ENCODE results near the gene SASS6. TPM values are rescaled to one million over a fixed set of nuclear protein-coding genes. Genes with fewer than 3 reads are reported as not detected.

SASS6 gene
- total and polyA plus RNA-seq, 8 donors: 0.87 to 6.1 (median 2.7) TPM

GRCh38 chr1:100145116-100145515, 12.4 kb upstream of the SASS6 start:
- no peaks in the 10 kb centered on the region for H3K9me3 ChIP-seq
- TF ChIP-seq POLR2A (IDR thresholded peaks at IDR 0.05): no peak
- TF ChIP-seq CTCF (IDR thresholded peaks at IDR 0.05): no peak
- no peak for TF ChIP-seq POLR2AphosphoS5 (IDR thresholded peaks at IDR 0.05)
- no peak for TF ChIP-seq EP300 (IDR thresholded peaks at IDR 0.05)
- 89 to 93% (median 90%) methylated on average over 3 of the region's 3 CpGs for WGBS, 5 donors
- intact Hi-C loops (cut with DNase I; ENCODE audit: low total_unique reads): no loop called here
- no peak overlapping the region for H3K4me3 ChIP-seq
- H3K27me3 ChIP-seq: no peaks in the 10 kb centered on the region
- peaks cover 39 to 100% (median 99%) of the 10 kb centered on the region in 4 donors for H3K36me3 ChIP-seq
- H3K27ac ChIP-seq: no peak overlapping the region
- H3K4me1 ChIP-seq: no peaks in the 10 kb centered on the region
- no peak for DNase-seq

DNA sequence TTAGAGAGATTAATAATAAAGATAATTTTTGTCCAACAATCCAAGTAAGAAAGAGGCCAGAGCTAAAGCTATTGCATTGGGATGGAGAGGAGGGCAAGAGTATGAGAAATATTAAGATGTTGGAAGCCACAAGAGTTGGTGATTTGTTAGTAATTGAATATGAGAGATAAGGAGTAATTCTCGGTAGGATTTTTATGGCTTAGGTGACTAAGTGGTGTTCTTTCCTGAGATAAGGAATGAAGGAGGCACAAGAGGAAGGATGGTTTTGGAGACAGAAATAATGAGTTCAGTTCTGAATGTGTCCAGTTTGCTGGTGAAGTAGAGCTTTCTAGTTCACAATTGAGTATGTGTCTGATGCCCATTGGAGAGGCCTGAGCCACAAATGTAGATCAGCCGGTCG, 9.6 kb upstream of the SASS6 start:
- Histone ChIP-seq H3K36me3 (peaks cover 51 to 100% (median 99%) of the 10 kb centered on the region in 4 donors), H3K27me3 (no peaks in the 10 kb centered on the region), H3K9me3 (no peaks in the 10 kb centered on the region), H3K4me1 (peaks cover 0 to 6% (median 0%) of the 10 kb centered on the region in 4 donors), H3K4me3 (no peak overlapping the region), H3K27ac (no peak overlapping the region)
- no peak for DNase-seq
- 51 to 71% (median 57%) methylated on average over 3 of the region's 3 CpGs for WGBS, 5 donors
- no peak for TF ChIP-seq POLR2A (IDR thresholded peaks at IDR 0.05)
- TF ChIP-seq POLR2AphosphoS5 (IDR thresholded peaks at IDR 0.05): no peak
- no peak for TF ChIP-seq EP300 (IDR thresholded peaks at IDR 0.05)
- no peak for TF ChIP-seq CTCF (IDR thresholded peaks at IDR 0.05)
- intact Hi-C loops (cut with DNase I; ENCODE audit: low total_unique reads): no loop called here

DNA sequence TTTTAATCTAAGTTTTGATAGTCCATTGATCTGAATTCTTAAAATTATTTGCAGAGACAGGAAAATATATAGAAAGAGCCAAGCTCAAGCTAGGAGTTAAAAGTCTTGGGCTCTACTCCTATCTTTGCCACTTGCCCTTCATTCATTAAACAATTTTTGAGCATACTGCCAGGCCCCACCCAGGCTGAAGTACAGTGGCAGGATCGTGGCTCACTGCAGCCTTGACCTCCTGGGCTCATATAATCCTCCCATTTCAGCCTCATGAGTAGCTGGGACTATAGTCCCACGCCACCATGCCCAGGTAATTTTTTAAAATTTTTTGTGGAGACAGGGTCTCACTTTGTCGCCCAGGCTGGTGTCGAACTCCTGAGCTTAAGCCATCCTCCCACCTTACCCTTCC, 8.5 kb upstream of the SASS6 start:
- DNase-seq: no peak
- intact Hi-C loops (cut with DNase I; ENCODE audit: low total_unique reads): no loop called here
- Histone ChIP-seq H3K9me3 (no peaks in the 10 kb centered on the region), H3K36me3 (peaks cover 47 to 95% (median 94%) of the 10 kb centered on the region in 4 donors), H3K4me1 (peaks cover 0 to 6% (median 0%) of the 10 kb centered on the region in 4 donors), H3K4me3 (no peak overlapping the region), H3K27me3 (no peaks in the 10 kb centered on the region), H3K27ac (no peak overlapping the region)
- TF ChIP-seq POLR2A (IDR thresholded peaks at IDR 0.05) (no peak), POLR2AphosphoS5 (IDR thresholded peaks at IDR 0.05) (no peak), CTCF (IDR thresholded peaks at IDR 0.05) (no peak), EP300 (IDR thresholded peaks at IDR 0.05) (no peak)
- WGBS, 5 donors: 81 to 89% (median 83%) methylated on average over 4 of the region's 4 CpGs

DNA sequence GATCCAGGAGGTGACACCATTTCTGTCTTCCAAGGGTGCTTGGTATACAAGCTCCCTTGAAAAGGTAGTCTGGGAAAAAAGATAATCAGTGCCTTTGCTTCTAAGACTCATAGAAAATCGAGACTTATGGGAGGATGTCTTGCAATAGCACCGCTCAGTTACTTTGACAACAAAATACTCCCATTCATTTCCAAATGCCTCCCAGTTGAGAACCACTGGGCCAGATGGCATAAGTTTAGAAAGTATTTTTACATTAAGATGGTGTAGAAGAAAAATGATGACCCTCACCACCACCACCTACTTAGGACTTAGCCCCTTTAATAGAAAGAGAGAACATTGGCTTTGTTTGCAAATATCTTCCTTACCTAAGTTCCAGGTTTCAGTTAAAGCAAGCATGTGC, 4.9 kb upstream of the SASS6 start:
- Histone ChIP-seq H3K36me3 (peaks cover 25 to 59% (median 58%) of the 10 kb centered on the region in 4 donors), H3K27ac (no peak overlapping the region), H3K9me3 (no peaks in the 10 kb centered on the region), H3K4me1 (peaks cover 11 to 30% (median 20%) of the 10 kb centered on the region in 4 donors), H3K27me3 (no peaks in the 10 kb centered on the region), H3K4me3 (no peak overlapping the region)
- no peak for DNase-seq
- TF ChIP-seq POLR2AphosphoS5 (IDR thresholded peaks at IDR 0.05) (no peak), CTCF (IDR thresholded peaks at IDR 0.05) (no peak), POLR2A (IDR thresholded peaks at IDR 0.05) (no peak), EP300 (IDR thresholded peaks at IDR 0.05) (no peak)
- intact Hi-C loops (cut with DNase I; ENCODE audit: low total_unique reads): no loop called here
- WGBS, 5 donors: 89 to 99% (median 97%) methylated on average over 2 of the region's 2 CpGs

Data from stomach (tissue), 9 donors.